Activated effector memory CD4-positive, alpha-beta T cell treated with anti-CD3 and anti-CD28 coated beads, Interleukin-2, amount 50 U/mL, for 16 hours (primary cell): ENCODE measurements around the gene PMEPA1.

Experiments used
- DNase-seq: peaks from one replicate; pipeline ENCODE4 v3.0.0-alpha.2; 2020

The PMEPA1 gene

DNA sequence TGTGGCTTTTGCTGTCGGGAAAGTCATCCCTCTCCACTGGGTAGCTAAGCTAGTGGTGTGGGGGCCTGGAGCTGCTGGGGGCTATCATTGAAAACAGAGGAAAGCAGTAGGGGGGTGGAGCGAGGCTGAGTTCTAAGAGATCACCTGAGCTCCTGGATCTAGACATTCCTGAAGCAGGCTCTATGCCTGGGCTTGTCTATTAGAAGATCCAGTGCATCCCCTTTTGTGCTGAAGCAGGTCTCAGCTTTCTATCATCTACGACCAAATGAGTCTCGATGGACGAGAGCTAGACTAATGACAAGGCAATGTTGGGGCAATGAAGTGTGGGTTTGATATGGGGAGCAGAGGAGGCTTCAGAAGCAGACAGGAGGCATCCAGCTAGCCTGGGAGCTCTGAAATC lies 108.1 kb downstream of the PMEPA1 start:
- no peak for DNase-seq

DNA sequence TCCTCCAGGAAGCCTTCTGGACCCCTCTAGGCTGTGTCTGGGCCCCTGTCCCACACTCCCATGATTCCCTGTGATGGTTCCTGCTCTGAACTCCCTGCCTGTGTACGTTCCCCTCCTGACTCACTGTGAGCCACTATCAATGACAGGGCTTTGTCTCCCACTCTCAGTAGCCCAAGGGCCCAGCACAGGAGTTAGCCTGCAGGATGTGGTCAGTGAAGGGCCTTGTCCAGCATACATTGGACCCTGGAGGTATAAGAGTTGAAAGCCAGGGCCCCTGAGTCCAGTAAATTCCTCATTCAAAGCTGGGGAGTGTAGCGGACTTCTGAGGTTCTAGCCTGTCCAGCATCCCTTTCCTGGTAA lies 108.6 kb downstream of the PMEPA1 start:
- DNase-seq, result no peak

DNA sequence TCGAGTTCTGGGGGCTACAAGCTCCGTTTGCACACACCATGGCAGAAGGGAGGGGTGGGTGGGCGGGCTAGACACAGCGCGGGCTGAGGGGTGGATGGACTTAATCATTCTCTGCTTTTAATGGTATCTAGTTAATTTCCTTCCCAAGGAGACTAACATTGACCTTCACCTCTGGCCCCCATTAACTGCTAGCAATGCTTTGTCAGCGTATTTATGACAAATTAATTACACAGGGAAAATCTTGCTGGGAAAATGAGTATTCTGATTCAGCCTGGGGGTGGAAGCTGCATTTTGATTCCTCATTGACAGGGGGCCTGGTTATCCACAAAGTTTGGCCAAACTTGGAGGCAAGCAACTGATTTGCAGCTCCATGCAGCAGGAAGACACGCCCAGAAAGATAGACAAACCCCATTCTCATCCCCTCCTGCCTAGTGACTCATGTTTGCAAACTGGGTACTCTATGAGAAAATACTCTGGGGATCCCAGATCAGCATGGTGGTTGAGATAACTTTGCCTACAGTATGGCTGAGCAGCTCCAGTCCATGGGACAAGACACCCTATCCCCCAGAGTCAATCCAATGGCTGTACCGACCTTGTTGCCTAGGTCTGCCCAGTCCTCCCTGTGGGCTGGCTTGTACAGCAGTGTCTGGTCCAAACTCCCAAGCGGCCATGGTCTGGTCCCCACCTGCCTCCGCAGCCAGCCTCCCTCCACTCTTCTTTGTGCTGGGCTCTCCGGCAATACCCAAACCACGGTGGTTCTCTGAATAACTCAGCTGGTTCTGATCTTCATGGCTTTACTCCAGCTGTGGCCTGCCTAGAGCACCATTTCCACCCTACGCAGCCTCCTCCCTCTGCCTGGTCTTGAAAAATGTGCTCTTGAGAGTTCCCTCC lies 109.2 kb downstream of the PMEPA1 start:
- no peak for DNase-seq

DNA sequence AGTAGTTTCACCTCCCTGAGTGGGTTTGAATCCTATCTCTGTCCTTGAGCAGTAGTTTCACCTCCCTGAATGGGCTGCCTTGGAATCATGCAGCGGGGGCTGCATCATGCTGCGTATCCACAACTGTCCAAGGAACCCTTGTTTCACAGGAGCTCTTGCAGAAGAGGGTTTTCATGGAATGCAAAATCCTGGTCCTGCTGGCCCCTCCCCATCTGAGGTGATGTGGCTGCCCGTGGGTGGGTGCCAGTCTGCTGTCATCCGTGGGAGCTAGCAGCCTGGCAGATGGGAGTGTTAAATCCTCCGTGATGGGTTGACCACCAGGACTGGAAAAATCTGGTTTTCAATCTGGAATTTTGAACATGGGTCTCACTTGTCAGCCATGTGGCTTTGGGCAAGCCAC lies 111.3 kb downstream of the PMEPA1 start:
- DNase-seq, result no peak
